DOHH2 (cell line): ENCODE data around the gene MESD.

Experiments
- H3F3A ChIP-seq: fragments of 200-600 bp; sonication (generic), shearing (Covaris generic); 2 replicates; pipeline ENCODE4 v1.6.0; 2016; ENCODE audit warnings: antibody characterized with exemption, mild to moderate bottlenecking; ENCODE audit not compliant: control insufficient read depth, insufficient read depth
- H3K27ac ChIP-seq: fragments of 200-600 bp; sonication (generic); 2 replicates; pipeline ENCODE4 v1.5.1; 2014; ENCODE audit warnings: low read depth, mild to moderate bottlenecking, low read length, moderate library complexity
- H3K27me3 ChIP-seq: fragments of 200-600 bp; sonication (generic); 2 replicates; pipeline ENCODE4 v1.6.1; 2014; ENCODE audit warnings: mild to moderate bottlenecking, low read length, mixed read lengths; ENCODE audit not compliant: control insufficient read depth
- H3K36me3 ChIP-seq: fragments of 200-600 bp; sonication (generic); 2 replicates; pipeline ENCODE4 v1.6.1; 2014; ENCODE audit warnings: mild to moderate bottlenecking, low read length, moderate library complexity, mixed read lengths; ENCODE audit not compliant: control insufficient read depth
- H3K4me1 ChIP-seq: fragments of 200-600 bp; sonication (generic); 2 replicates; pipeline ENCODE4 v1.6.1; 2014; ENCODE audit warnings: mild to moderate bottlenecking, low read length, mixed read lengths; ENCODE audit not compliant: control insufficient read depth
- H3K4me2 ChIP-seq: fragments of 200-600 bp; sonication (generic); 2 replicates; pipeline ENCODE4 v1.6.0; 2014; ENCODE audit warnings: mild to moderate bottlenecking, low read length, moderate library complexity
- H3K4me3 ChIP-seq: fragments of 200-600 bp; sonication (generic); 2 replicates; pipeline ENCODE4 v1.5.1; 2014; ENCODE audit warnings: mild to moderate bottlenecking, low read length, mixed read lengths
- H3K79me2 ChIP-seq: fragments of 200-600 bp; sonication (generic); 2 replicates; pipeline ENCODE4 v1.6.1; 2014; ENCODE audit warnings: mild to moderate bottlenecking, low read length, mixed read lengths; ENCODE audit not compliant: control insufficient read depth
- H3K9me2 ChIP-seq: fragments of 200-600 bp; sonication (generic); replicated peaks from 2 replicates; pipeline ENCODE4 v1.6.1; 2014; ENCODE audit warnings: mild to moderate bottlenecking, low read length, mixed read lengths; ENCODE audit not compliant: control insufficient read depth
- H3K9me3 ChIP-seq: fragments of 200-600 bp; sonication (generic); 2 replicates; pipeline ENCODE4 v1.6.1; 2014; ENCODE audit warnings: antibody characterized with exemption, low read length, mixed read lengths; ENCODE audit not compliant: control insufficient read depth, insufficient read depth
- H4K20me1 ChIP-seq: fragments of 200-600 bp; sonication (generic); 2 replicates; pipeline ENCODE4 v1.6.0; 2014; ENCODE audit warnings: low read depth, mild to moderate bottlenecking, antibody characterized with exemption, low read length, moderate library complexity; ENCODE audit not compliant: control insufficient read depth, insufficient read depth
- EZH2phosphoT487 ChIP-seq: fragments of 200-600 bp; sonication (generic); IDR thresholded peaks from 2 replicates; pipeline ENCODE4 v1.6.1; 2017; ENCODE audit warnings: borderline replicate concordance, mild to moderate bottlenecking, antibody characterized with exemption, low read length, moderate library complexity, mixed read lengths
- TF ChIP-seq, protein P1 (sequence below): fragments of 200-600 bp; sonication (generic); IDR thresholded peaks from one replicate; pipeline ENCODE4 v1.5.1; 2014; ENCODE audit warnings: antibody characterized with exemption, mild to moderate bottlenecking, low read depth, low read length; ENCODE audit not compliant: poor library complexity, severe bottlenecking

The MESD gene

DNA sequence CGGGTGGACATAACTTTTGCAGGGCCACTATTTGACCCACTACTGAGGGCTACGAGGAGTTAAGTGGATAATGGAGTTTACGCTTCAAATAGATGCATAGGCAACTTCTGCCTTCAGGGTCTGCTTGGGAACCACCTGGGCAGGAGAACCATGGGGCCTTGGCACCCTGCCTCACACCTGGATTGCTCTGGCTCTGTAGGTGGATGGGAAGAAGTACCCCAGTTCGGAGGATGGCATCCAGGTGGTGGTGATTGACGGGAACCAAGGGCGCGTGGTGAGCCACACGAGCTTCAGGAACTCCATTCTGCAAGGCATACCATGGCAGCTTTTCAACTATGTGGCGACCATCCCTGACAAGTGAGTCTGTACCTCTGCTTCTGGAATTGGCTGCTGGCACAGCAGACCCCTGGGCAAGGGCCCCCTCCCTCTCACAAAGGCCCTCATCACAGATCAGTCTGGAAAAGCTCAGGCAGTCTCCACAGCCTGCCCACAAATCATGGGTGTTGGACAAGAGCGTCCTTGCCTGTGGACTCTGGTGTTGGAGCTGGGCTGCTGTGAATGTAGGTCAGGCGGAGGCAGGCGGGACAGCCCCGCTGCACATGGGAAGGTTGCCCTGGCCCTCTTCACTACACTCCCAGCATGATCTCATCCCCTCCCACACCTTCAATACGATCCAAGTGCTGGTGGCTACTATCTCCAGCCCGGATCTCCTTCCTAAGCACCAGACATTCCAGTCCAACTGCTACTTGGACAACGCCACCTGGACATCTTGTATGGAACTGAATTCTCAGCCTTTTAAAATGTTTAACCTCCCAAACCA is 46.7 kb downstream of the MESD start:
- no peak for TF ChIP-seq EZH2phosphoT487
- TF ChIP-seq, protein P1, sequence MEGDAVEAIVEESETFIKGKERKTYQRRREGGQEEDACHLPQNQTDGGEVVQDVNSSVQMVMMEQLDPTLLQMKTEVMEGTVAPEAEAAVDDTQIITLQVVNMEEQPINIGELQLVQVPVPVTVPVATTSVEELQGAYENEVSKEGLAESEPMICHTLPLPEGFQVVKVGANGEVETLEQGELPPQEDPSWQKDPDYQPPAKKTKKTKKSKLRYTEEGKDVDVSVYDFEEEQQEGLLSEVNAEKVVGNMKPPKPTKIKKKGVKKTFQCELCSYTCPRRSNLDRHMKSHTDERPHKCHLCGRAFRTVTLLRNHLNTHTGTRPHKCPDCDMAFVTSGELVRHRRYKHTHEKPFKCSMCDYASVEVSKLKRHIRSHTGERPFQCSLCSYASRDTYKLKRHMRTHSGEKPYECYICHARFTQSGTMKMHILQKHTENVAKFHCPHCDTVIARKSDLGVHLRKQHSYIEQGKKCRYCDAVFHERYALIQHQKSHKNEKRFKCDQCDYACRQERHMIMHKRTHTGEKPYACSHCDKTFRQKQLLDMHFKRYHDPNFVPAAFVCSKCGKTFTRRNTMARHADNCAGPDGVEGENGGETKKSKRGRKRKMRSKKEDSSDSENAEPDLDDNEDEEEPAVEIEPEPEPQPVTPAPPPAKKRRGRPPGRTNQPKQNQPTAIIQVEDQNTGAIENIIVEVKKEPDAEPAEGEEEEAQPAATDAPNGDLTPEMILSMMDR, result no peak
- H3K4me2 ChIP-seq, result no peak overlapping the region
- H3K27me3 ChIP-seq, result no peaks in the 10 kb centered on the region
- H3K79me2 ChIP-seq, result no peaks in the 10 kb centered on the region
- no peaks in the 10 kb centered on the region for H3K9me3 ChIP-seq
- no peaks in the 10 kb centered on the region for H3K9me2 ChIP-seq
- peaks cover 11% of the 10 kb centered on the region; the same call in 1 of the 2 replicates for H3K36me3 ChIP-seq
- peaks cover 10% of the 10 kb centered on the region for H3K4me1 ChIP-seq
- H4K20me1 ChIP-seq, result no peaks in the 10 kb centered on the region
- H3K27ac ChIP-seq, result no peak overlapping the region
- H3F3A ChIP-seq, result no peaks in the 10 kb centered on the region
- H3K4me3 ChIP-seq, result no peak overlapping the region

DNA sequence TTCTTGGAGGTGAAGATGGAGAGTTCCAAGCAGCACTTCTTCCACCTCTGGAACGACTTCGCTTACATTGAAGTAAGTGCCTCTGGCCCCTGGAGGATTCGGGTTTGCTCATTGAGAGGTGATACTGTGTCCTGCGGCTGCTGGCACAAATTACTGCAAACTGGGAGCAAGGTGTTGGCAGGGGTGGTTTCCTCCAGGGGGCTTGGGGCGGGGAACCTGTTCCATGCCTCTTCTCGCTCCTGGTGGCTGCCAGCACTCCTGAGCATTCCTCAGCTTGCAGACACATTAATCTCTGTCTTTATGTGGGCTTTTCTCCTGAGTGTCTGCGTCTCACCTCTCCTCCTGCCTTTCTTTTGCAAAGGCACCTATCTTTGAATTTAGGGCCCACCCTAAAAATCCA is 47.4 kb downstream of the MESD start:
- H3K79me2 ChIP-seq, result no peaks in the 10 kb centered on the region
- H3K4me1 ChIP-seq, result peaks cover 10% of the 10 kb centered on the region
- TF ChIP-seq, protein P1, result no peak
- no peak for TF ChIP-seq EZH2phosphoT487
- no peaks in the 10 kb centered on the region for H3K27me3 ChIP-seq
- no peak overlapping the region for H3K27ac ChIP-seq
- no peak overlapping the region for H3K4me3 ChIP-seq
- no peak overlapping the region for H3K4me2 ChIP-seq
- no peaks in the 10 kb centered on the region for H3K9me2 ChIP-seq
- H3K36me3 ChIP-seq, result peaks cover 6% of the 10 kb centered on the region; the same call in 1 of the 2 replicates
- H4K20me1 ChIP-seq, result no peaks in the 10 kb centered on the region
- H3K9me3 ChIP-seq, result no peaks in the 10 kb centered on the region
- no peaks in the 10 kb centered on the region for H3F3A ChIP-seq

DNA sequence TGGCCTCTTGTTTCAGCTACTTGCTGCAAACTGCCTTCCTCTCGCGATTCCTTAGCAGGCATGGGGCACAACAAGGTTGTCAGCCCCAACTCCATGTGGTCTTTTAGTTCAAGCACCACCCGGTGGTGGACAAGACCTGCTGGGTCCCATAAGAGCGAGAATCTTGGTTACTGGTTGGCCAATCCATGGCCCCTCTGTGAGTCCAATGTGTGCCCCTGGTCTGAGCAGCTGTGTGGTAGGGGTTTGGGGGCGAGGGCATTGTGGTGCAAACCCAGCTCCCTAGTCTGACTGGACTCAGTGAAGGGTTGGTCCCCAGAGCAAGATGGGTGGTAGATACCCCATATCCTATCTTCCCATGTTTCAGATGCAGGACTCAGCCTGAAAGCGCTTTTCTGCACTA is 48.8 kb downstream of the MESD start:
- Histone ChIP-seq H3K4me1 (peaks cover 5% of the 10 kb centered on the region), H3K4me3 (no peak overlapping the region), H4K20me1 (no peaks in the 10 kb centered on the region), H3K4me2 (no peak overlapping the region), H3K36me3 (no peaks in the 10 kb centered on the region; the same call in 1 of the 2 replicates), H3K9me3 (no peaks in the 10 kb centered on the region), H3K9me2 (no peaks in the 10 kb centered on the region), H3K27ac (no peak overlapping the region), H3F3A (no peaks in the 10 kb centered on the region), H3K27me3 (no peaks in the 10 kb centered on the region), H3K79me2 (no peaks in the 10 kb centered on the region)
- TF ChIP-seq, protein P1, result no peak
- no peak for TF ChIP-seq EZH2phosphoT487
